Stimulated activated CD4-positive, alpha-beta T cell treated with anti-CD3 and anti-CD28 coated beads, TNF-alpha, amount 100 ng/mL, for 24 hours (primary cell): Measurements from ENCODE around the gene SLC44A1.

ENCODE experiments used
- DNase-seq, 3 experiments: peaks; one replicate each; pipeline ENCODE4 v3.0.0-alpha.2; 2020; ENCODE audit warnings: low read depth in 3 of 3

Gene SLC44A1

GRCh38 chr9:105466898-105467455 lies 222.5 kb downstream of the SLC44A1 start:
- DNase-seq: no peak

GRCh38 chr9:105468875-105469274 lies 224.4 kb downstream of the SLC44A1 start:
- DNase-seq: no peak

- DNase-seq: no peak
Observed at GRCh38 chr9:105473221-105473620, 228.8 kb downstream of the SLC44A1 start.

- DNase-seq: no peak
Observed at GRCh38 chr9:105475302-105475701, 230.9 kb downstream of the SLC44A1 start.

- DNase-seq: no peak
Observed at GRCh38 chr9:105479846-105480245, 235.4 kb downstream of the SLC44A1 start.

- no peak for DNase-seq
Observed at GRCh38 chr9:105483618-105484017, 239.2 kb downstream of the SLC44A1 start.

GRCh38 chr9:105484226-105484625 lies 239.8 kb downstream of the SLC44A1 start:
- DNase-seq: no peak

- no peak for DNase-seq
Observed at GRCh38 chr9:105485131-105485530, 240.7 kb downstream of the SLC44A1 start.
